ENCODE measurements around the gene TPD52L2. TPM values are rescaled to one million over a fixed set of nuclear protein-coding genes. Genes with fewer than 3 reads are reported as not detected.
"Not testable (repeated sequence)": the region's sequence is repeated elsewhere in the genome, so short reads cannot be mapped to it uniquely, and the experiment has no call there.

The TPD52L2 gene
- total RNA-seq, 2 experiments from 2014 or later, result 43.1 to 44.6 TPM

GRCh38 chr20:63863021-63863797 is 1.9 kb upstream of the TPD52L2 start:
- H3K9me3 Mint-ChIP-seq, result no peaks in the 10 kb centered on the region
- peaks cover 31% of the 10 kb centered on the region for H3K4me1 Mint-ChIP-seq (ENCODE audit: low read depth)
- no peak for ATAC-seq
- peak overlapping the region; percentile 99 for H3K27ac Mint-ChIP-seq
- no peaks in the 10 kb centered on the region for H3K27me3 Mint-ChIP-seq
- CTCF ChIA-PET, result interaction anchor here (1.1 to 4.1 kb wide), 7 partner anchors 12 to 156 kb away, joined by 4 to 28 read pairs (median 5); partner anchors contain the start of genes ARFRP1, PRPF6, SAMD10 and ZGPAT
- POLR2A ChIA-PET, result interaction anchor here (1.6 to 5.0 kb wide), 2 partner anchors 12 to 32 kb away, joined by 5 to 25 read pairs; partner anchors contain the start of gene DNAJC5
- peak overlapping the region; percentile 98 for H3K4me3 Mint-ChIP-seq
- intact Hi-C loops (cut with micrococcal nuclease), result loop anchor here (10.0 kb wide), 1 partner anchor 158 kb away; the partner anchor contains the start of genes ARFRP1 and ZGPAT
- TF ChIP-seq CTCF (IDR thresholded peaks at IDR 0.05), result no peak
- DNase-seq, result no peak
- H3K36me3 Mint-ChIP-seq (ENCODE audit: low read depth), result peaks cover 22% of the 10 kb centered on the region

DNA sequence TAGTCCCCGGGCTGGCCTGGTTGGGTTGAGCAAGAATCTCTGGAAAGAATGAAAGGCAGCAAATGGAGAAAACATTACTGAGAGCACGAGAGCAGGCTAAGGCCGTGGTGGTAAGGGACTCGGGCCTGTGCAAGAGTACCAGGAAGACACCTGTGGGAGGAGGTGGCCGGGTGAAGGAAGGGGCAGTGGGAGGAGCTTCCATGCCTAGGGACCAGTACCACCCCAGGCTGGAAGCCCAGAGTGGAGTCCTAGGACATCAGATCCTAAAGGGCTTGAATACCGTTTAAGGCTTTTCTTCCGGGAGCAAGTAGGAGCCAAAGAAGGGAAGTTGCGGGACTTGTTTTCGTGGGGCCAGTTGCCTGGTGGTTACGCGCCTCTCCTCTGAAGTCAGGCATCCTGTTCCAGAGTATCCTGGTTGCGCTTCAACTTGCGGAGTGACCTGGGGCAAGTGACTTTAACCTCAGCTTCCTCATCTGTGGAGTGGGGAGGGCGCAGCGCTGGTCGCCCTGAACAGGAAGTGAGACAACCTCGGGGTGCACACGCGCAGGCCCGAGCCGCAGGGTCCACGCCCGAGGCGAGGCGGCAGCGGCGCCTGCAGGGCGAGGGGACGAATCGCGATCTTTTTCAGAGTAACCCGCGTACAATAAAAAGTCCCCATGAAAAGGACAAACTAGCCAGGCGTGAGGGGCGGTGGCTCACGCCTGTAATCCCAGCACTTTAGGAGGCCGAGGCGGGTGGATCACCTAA is 1.1 kb upstream of the TPD52L2 start:
- DNase-seq (peak; percentile 84), ATAC-seq (peak; percentile 71)
- Mint-ChIP-seq H3K9me3 (no peaks in the 10 kb centered on the region), H3K27me3 (no peaks in the 10 kb centered on the region), H3K4me3 (peak overlapping the region; percentile 98), H3K27ac (peak overlapping the region; percentile 99), H3K4me1 (ENCODE audit: low read depth) (peaks cover 25% of the 10 kb centered on the region), H3K36me3 (ENCODE audit: low read depth) (peaks cover 24% of the 10 kb centered on the region)
- TF ChIP-seq CTCF (IDR thresholded peaks at IDR 0.05), result peak; percentile 74
- CTCF ChIA-PET, result interaction anchor here (0.6 to 4.1 kb wide), 20 partner anchors 9 to 422 kb away, joined by 3 to 28 read pairs (median 4); partner anchors contain the start of genes ARFRP1, PRPF6, PTK6 and SAMD10
- intact Hi-C loops (cut with micrococcal nuclease), result loop anchor here (10.0 kb wide), 1 partner anchor 159 kb away; the partner anchor contains the start of genes ARFRP1 and ZGPAT
- POLR2A ChIA-PET, result interaction anchor here (1.1 to 5.0 kb wide), 5 partner anchors 11 to 327 kb away, joined by 4 to 25 read pairs (median 5); partner anchors contain the start of genes DNAJC5 and PTK6

- ChIA-PET POLR2A (interaction anchor here (1.1 to 5.0 kb wide), 8 partner anchors 10 to 327 kb away, joined by 3 to 25 read pairs (median 4); partner anchors contain the start of genes DNAJC5, PTK6 and RGS19), CTCF (interaction anchor here (0.6 to 4.1 kb wide), 22 partner anchors 9 to 421 kb away, joined by 3 to 28 read pairs (median 4); partner anchors contain the start of genes ARFRP1, PRPF6, PTK6 and SAMD10)
- Mint-ChIP-seq H3K4me1 (ENCODE audit: low read depth) (peaks cover 19% of the 10 kb centered on the region), H3K4me3 (peak overlapping the region; percentile 98), H3K27ac (peak overlapping the region; percentile 99), H3K36me3 (ENCODE audit: low read depth) (peaks cover 28% of the 10 kb centered on the region), H3K9me3 (no peaks in the 10 kb centered on the region), H3K27me3 (no peaks in the 10 kb centered on the region)
- DNase-seq (no peak), ATAC-seq (peak; percentile 1)
- TF ChIP-seq CTCF (IDR thresholded peaks at IDR 0.05), result peak; percentile 23
- intact Hi-C loops (cut with micrococcal nuclease), result loop anchor here (10.0 kb wide), 1 partner anchor 160 kb away; the partner anchor contains the start of genes ARFRP1 and ZGPAT
Observed at GRCh38 chr20:63864545-63864977, 509 bp upstream of the TPD52L2 start.

DNA sequence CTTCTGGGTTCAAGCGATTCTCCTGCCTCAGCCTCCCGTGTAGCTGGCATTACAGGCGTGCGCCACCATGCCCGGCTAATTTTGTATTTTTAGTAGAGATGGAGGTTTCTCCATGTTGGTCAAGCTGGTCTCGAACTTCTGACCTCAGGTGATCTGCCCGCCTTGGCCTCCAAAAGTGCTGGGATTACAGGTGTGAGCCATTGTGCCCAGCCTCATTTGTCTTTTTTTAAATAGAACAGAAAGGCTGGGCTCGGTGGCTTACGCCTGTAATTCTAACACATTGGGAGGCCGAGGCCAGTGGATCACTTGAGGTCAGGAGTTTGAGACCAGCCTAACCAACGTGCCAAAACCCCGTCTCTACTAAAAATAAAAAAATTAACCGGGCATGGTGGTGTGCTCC is 2.0 kb downstream of the TPD52L2 start:
- ChIA-PET CTCF (interaction anchor here (3.1 to 4.1 kb wide), 3 partner anchors 82 to 329 kb away, joined by 9 to 28 read pairs (median 22); partner anchors contain the start of genes ARFRP1, PTK6 and ZGPAT), POLR2A (interaction anchor here (1.3 to 5.0 kb wide), 2 partner anchors 11 to 28 kb away, joined by 5 to 25 read pairs; partner anchors contain the start of gene DNAJC5)
- Mint-ChIP-seq H3K36me3 (ENCODE audit: low read depth) (peaks cover 30% of the 10 kb centered on the region), H3K4me3 (peak overlapping the region; percentile 17), H3K4me1 (ENCODE audit: low read depth) (peaks cover 19% of the 10 kb centered on the region)
- not testable (repeated sequence) for H3K27ac Mint-ChIP-seq, H3K9me3 Mint-ChIP-seq, ATAC-seq, H3K27me3 Mint-ChIP-seq, DNase-seq
- intact Hi-C loops (cut with micrococcal nuclease), result loop anchor here (10.0 kb wide), 1 partner anchor 162 kb away; the partner anchor contains the start of genes ARFRP1 and ZGPAT

GRCh38 chr20:63868264-63868663 is 3.2 kb downstream of the TPD52L2 start:
- intact Hi-C loops (cut with micrococcal nuclease), result loop anchor here (10.0 kb wide), 1 partner anchor 163 kb away; the partner anchor contains the start of genes ARFRP1 and ZGPAT
- peaks cover 29% of the 10 kb centered on the region for H3K36me3 Mint-ChIP-seq (ENCODE audit: low read depth)
- no peaks in the 10 kb centered on the region for H3K9me3 Mint-ChIP-seq
- CTCF ChIA-PET, result no interaction called here
- H3K27me3 Mint-ChIP-seq, result no peaks in the 10 kb centered on the region
- TF ChIP-seq CTCF (IDR thresholded peaks at IDR 0.05), result no peak
- H3K4me3 Mint-ChIP-seq, result no peak overlapping the region
- POLR2A ChIA-PET, result interaction anchor here (1.6 kb wide), 1 partner anchor 161 kb away, joined by 3 read pairs; no protein-coding TSS in a partner anchor
- no peak overlapping the region for H3K27ac Mint-ChIP-seq
- DNase-seq (no peak), ATAC-seq (no peak)
- peaks cover 23% of the 10 kb centered on the region for H3K4me1 Mint-ChIP-seq (ENCODE audit: low read depth)
